K562 (cell line): Measurements from ENCODE around the gene CFL1. TPM values are rescaled to one million over a fixed set of nuclear protein-coding genes. Genes with fewer than 3 reads are reported as not detected.

Experiments used
- AFF1 ChIP-seq, 2 experiments: fragments of 450-650 bp; IDR thresholded peaks; 2 replicates each; pipeline ENCODE4 v1.6.1; 2018; ENCODE audit warnings: mild to moderate bottlenecking in 2 of 2, low read depth in 1 of 2; ENCODE audit not compliant: partially characterized antibody in 2 of 2
- ARID3A ChIP-seq: IDR thresholded peaks from 2 replicates; pipeline ENCODE4 v1.6.1; 2012; ENCODE audit warnings: low read depth, low read length, improper control_type of control experiment, borderline replicate concordance
- ARNT ChIP-seq, 2 experiments: fragments of 450-650 bp; IDR thresholded peaks; 2 replicates each; pipeline ENCODE4 v1.6.1; 2016; ENCODE audit warnings: mild to moderate bottlenecking in 1 of 2
- CHD1 ChIP-seq: fragments of 200-600 bp; sonication (generic); IDR thresholded peaks from one replicate; pipeline ENCODE4 v1.6.1; 2012; ENCODE audit warnings: mild to moderate bottlenecking, moderate library complexity, low read length, inconsistent platforms
- ELF4 ChIP-seq: fragments of 450-650 bp; formaldehyde crosslinking; IDR thresholded peaks from 2 replicates; pipeline ENCODE4 v1.4.0; 2022; ENCODE audit warnings: missing genetic modification characterization
- HOXB6 ChIP-seq: fragments of 250-450 bp; sonication (Bioruptor Pico); IDR thresholded peaks from 2 replicates; pipeline ENCODE4 v1.5.1; 2022; ENCODE audit warnings: mild to moderate bottlenecking, borderline replicate concordance
- KAT7 ChIP-seq: sonication (generic); formaldehyde crosslinking; IDR thresholded peaks from 2 replicates; pipeline ENCODE4 v1.8.0; 2022; ENCODE audit warnings: missing genetic modification reagents, mild to moderate bottlenecking, borderline replicate concordance
- NCOA6 ChIP-seq: fragments of 450-650 bp; IDR thresholded peaks from 2 replicates; pipeline ENCODE4 v1.6.1; 2017; ENCODE audit warnings: mild to moderate bottlenecking
- POLR2H ChIP-seq: IDR thresholded peaks from 2 replicates; pipeline ENCODE4 v1.6.1; 2016; ENCODE audit warnings: missing genetic modification characterization, low read depth, mild to moderate bottlenecking, control low read depth, missing compliant biosample characterization, moderate library complexity
- TOE1 ChIP-seq, 2 experiments: fragments of 450-650 bp in 1 of 2; sonication (generic) in 1 of 2; formaldehyde crosslinking in 1 of 2; IDR thresholded peaks; 2 replicates each; pipeline versions ENCODE4 v1.7.1 to v1.8.0; 2016 to 2022; ENCODE audit warnings: borderline replicate concordance in 2 of 2, mild to moderate bottlenecking in 2 of 2, antibody characterized with exemption in 1 of 2, inconsistent platforms in 1 of 2, low read depth in 1 of 2, missing genetic modification reagents in 1 of 2, moderate library complexity in 1 of 2
- ZMIZ1 ChIP-seq, 2 experiments: fragments of 150-350 bp in 1 of 2; IDR thresholded peaks; 2 replicates each; pipeline ENCODE4 v1.6.1; 2012 to 2016; ENCODE audit warnings: low read depth in 2 of 2, low read length in 2 of 2, mild to moderate bottlenecking in 1 of 2, moderate library complexity in 1 of 2
- ZNF551 ChIP-seq: fragments of 250-450 bp; sonication (Bioruptor Pico); IDR thresholded peaks from 2 replicates; pipeline ENCODE4 v1.5.0; 2021; ENCODE audit warnings: mild to moderate bottlenecking, moderate library complexity
- ZNF583 ChIP-seq: fragments of 250-450 bp; sonication (Bioruptor Pico); IDR thresholded peaks from 2 replicates; pipeline ENCODE4 v1.4.0; 2020
- polyA plus RNA-seq, 8 experiments: library from polyadenylated mRNA; depleted of rRNA in 4 of 8; stranded (reverse) in 5 of 8; unstranded in 3 of 8; fragments of >200 nt; fragmentation: Nextera tagmentation in 2 of 8; fragmentation: Illumina TruSeq in 1 of 8; extraction: Ambion mirVana in 2 of 8; extraction: Trizol in 1 of 8; gene quantifications; 2 replicates each; pipeline versions ENCODE4 v1.2.1 to v1.2.3, GENCODE V29; 2011 to 2014; ENCODE audit warnings: inconsistent platforms in 1 of 8, missing spikeins in 1 of 8
- total RNA-seq, 7 experiments: library from RNA; depleted of rRNA in 6 of 7; stranded (reverse); fragments of >200 nt in 6 of 7; fragmentation: Illumina TruSeq in 2 of 7; extraction: Trizol in 2 of 7; gene quantifications; 2 replicates each; pipeline versions ENCODE4 v1.2.1 to v1.2.3, GENCODE V29; 2011 to 2021; ENCODE audit warnings: low replicate concordance in 1 of 7

The CFL1 gene
- total and polyA plus RNA-seq, 9 of the 15 experiments (the other 6 are each of a cell fraction or from before 2014, with no cell fraction given), result 105 to 1,101 (median 859) TPM

GRCh38 chr11:65858681-65859087, 704 bp upstream of the CFL1 start (continued):
- no peak for TF ChIP-seq AFF1 (IDR thresholded peaks at IDR 0.05; ENCODE audit: low read depth in 1 of 2, partially characterized antibody in 2 of 2)
- no peak for TF ChIP-seq KAT7 (CRISPR knock-in tag)
- TF ChIP-seq TOE1 (IDR thresholded peaks at IDR 0.05; ENCODE audit: borderline replicate concordance), result no peak
- TF ChIP-seq TOE1 (CRISPR knock-in tag; IDR thresholded peaks at IDR 0.05; ENCODE audit: borderline replicate concordance, low read depth), result no peak
- TF ChIP-seq ZNF551 (CRISPR knock-in tag), result peak; percentile 66; the same call in 1 of the 2 replicates
- TF ChIP-seq ZMIZ1 (IDR thresholded peaks at IDR 0.05; ENCODE audit: low read depth in 2 of 2, low read length in 2 of 2), result no peak
- peak; percentile 68; the same call in 1 of the 2 replicates for TF ChIP-seq POLR2H
- TF ChIP-seq ELF4 (CRISPR knock-in tag), result 0 out of 2 replicates have a peak, but pooled peaks have one; percentile 29
- no peak for TF ChIP-seq ZNF583
- TF ChIP-seq ARNT (IDR thresholded peaks at IDR 0.05), result peak in 1 of 2 experiments; percentile 59; a peak in 1 of 4 replicates
- TF ChIP-seq HOXB6 (CRISPR knock-in tag), result no peak
- TF ChIP-seq NCOA6, result no peak
- peak; percentile 96 for TF ChIP-seq CHD1
- TF ChIP-seq ARID3A, result no peak
